OCI-LY7 (cell line): ENCODE measurements around the gene HDGFL3. TPM values are rescaled to one million over a fixed set of nuclear protein-coding genes. Genes with fewer than 3 reads are reported as not detected.
"Not testable (repeated sequence)": the region's sequence is repeated elsewhere in the genome, so short reads cannot be mapped to it uniquely, and the experiment has no call there.

Experiments used
- BruUV-seq: library from RNA; stranded (reverse); fragments of 400-500 nt; replicated peaks from 2 replicates; lab custom pipeline; 2021; lab: Mats Ljungman, UMichigan
- CTCF ChIA-PET: fragments of 300-600 bp; sonication (Branson Sonifier 250); formaldehyde crosslinking; loops from one replicate; lab custom pipeline; 2022; ENCODE audit warnings: antibody characterized with exemption; ENCODE audit not compliant: unreplicated experiment; lab: Charles Lee
- POLR2A ChIA-PET: fragments of 300-600 bp; sonication (Branson Sonifier 250); formaldehyde crosslinking; loops from one replicate; lab custom pipeline; 2022; ENCODE audit warnings: antibody characterized with exemption; lab: Charles Lee
- DNase-seq: peaks from one replicate; pipeline ENCODE4 v3.0.0-alpha.2; 2015; ENCODE audit warnings: low spot score
- H2AFZ ChIP-seq: fragments of 200-600 bp; sonication (generic), shearing (Covaris generic); 2 replicates; pipeline ENCODE4 v1.6.1; 2014; ENCODE audit warnings: mild to moderate bottlenecking, antibody characterized with exemption, low read length, moderate library complexity
- H3K27ac ChIP-seq: fragments of 200-600 bp; sonication (generic); 2 replicates; pipeline ENCODE4 v1.5.1; 2014; ENCODE audit warnings: mixed run types, low read depth, mild to moderate bottlenecking, moderate library complexity, low read length, inconsistent platforms; ENCODE audit not compliant: poor library complexity, severe bottlenecking
- H3K36me3 ChIP-seq: fragments of 200-600 bp; sonication (generic); 2 replicates; pipeline ENCODE4 v1.6.1; 2014; ENCODE audit warnings: mild to moderate bottlenecking, antibody characterized with exemption, low read length, moderate library complexity, mixed read lengths; ENCODE audit not compliant: insufficient read depth
- H3K4me1 ChIP-seq: fragments of 200-600 bp; sonication (generic); 2 replicates; pipeline ENCODE4 v1.5.1; 2014; ENCODE audit warnings: mild to moderate bottlenecking, low read length; ENCODE audit not compliant: insufficient read depth, poor library complexity, severe bottlenecking
- H3K4me2 ChIP-seq: fragments of 200-600 bp; sonication (generic); 2 replicates; pipeline ENCODE4 v1.6.1; 2014; ENCODE audit warnings: mild to moderate bottlenecking, low read length
- H3K4me3 ChIP-seq: fragments of 200-600 bp; sonication (generic); 2 replicates; pipeline ENCODE4 v1.5.1; 2014; ENCODE audit warnings: mild to moderate bottlenecking, low read depth, low read length; ENCODE audit not compliant: poor library complexity, severe bottlenecking
- H3K79me2 ChIP-seq: fragments of 200-600 bp; sonication (generic); 2 replicates; pipeline ENCODE4 v1.6.1; 2016; ENCODE audit warnings: low read depth, mild to moderate bottlenecking, low read length, moderate library complexity, mixed read lengths; ENCODE audit not compliant: insufficient read depth
- H3K9me2 ChIP-seq: fragments of 200-600 bp; sonication (generic); 2 replicates; pipeline ENCODE4 v1.6.1; 2016; ENCODE audit warnings: mild to moderate bottlenecking, low read length, mixed read lengths; ENCODE audit not compliant: insufficient read depth
- H3K9me3 ChIP-seq: fragments of 200-600 bp; sonication (generic); 2 replicates; pipeline ENCODE4 v1.6.1; 2014; ENCODE audit warnings: mild to moderate bottlenecking, mixed run types, low read length, mixed read lengths
- H4K20me1 ChIP-seq: fragments of 200-600 bp; sonication (generic); 2 replicates; pipeline ENCODE4 v1.6.1; 2014; ENCODE audit warnings: mild to moderate bottlenecking, antibody characterized with exemption, low read length, moderate library complexity, mixed read lengths; ENCODE audit not compliant: insufficient read depth
- EZH2phosphoT487 ChIP-seq: fragments of 200-600 bp; sonication (generic); IDR thresholded peaks from 2 replicates; pipeline ENCODE4 v1.6.1; 2018; ENCODE audit warnings: low read depth, borderline replicate concordance, mild to moderate bottlenecking, mixed run types, antibody characterized with exemption, low read length, moderate library complexity, mixed read lengths
- intact Hi-C: fragments of 100-400 bp; cut with micrococcal nuclease; formaldehyde crosslinking; loops from one replicate; pipeline ENCODE4 v1.10.0; 2022; ENCODE audit not compliant: unreplicated experiment
- total RNA-seq, 2 experiments: library from RNA; depleted of rRNA in 1 of 2; stranded (reverse); fragments of >200 nt in 1 of 2; shearing (Covaris generic) in 1 of 2; gene quantifications; 2 replicates each; pipeline ENCODE4 v1.2.3, GENCODE V29; 2014 to 2022
- TF ChIP-seq, protein P1 (sequence below): fragments of 200-600 bp; sonication (generic); conservative IDR thresholded peaks from 2 replicates; pipeline ENCODE4 v1.5.1; 2014; ENCODE audit warnings: mild to moderate bottlenecking, antibody characterized with exemption, low read length, moderate library complexity, mixed read lengths

Gene HDGFL3
- total RNA-seq, 2 experiments from 2014 or later, result 29.3 to 74.4 TPM

DNA sequence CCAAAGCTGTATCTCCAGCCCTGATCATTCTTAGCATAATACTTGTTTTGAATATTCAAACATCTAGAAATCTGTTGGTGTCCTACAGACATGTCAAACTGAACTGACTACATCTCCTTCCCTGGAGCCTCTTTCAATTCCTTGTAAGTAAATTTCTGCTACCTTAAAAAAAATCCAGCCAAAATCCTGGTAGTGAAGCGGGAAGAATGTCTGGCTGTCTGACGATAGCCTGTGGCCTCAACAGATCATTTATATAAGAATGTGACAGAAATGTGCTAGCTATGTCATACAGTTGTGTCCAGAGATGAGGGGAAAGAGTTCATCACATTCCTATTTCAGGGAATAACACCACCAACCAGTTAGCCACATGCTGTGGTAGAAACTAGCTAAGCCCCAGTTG lies 118.7 kb downstream of the HDGFL3 start:
- Histone ChIP-seq H3K4me1 (peaks cover 8% of the 10 kb centered on the region), H3K27ac (no peak overlapping the region), H3K4me2 (no peak overlapping the region), H2AFZ (no peak overlapping the region), H3K36me3 (no peaks in the 10 kb centered on the region), H3K9me3 (no peaks in the 10 kb centered on the region), H3K79me2 (no peaks in the 10 kb centered on the region), H3K9me2 (no peaks in the 10 kb centered on the region), H3K4me3 (no peak overlapping the region), H4K20me1 (no peaks in the 10 kb centered on the region)
- POLR2A ChIA-PET, result no interaction called here
- TF ChIP-seq EZH2phosphoT487, result no peak
- TF ChIP-seq, protein P1, sequence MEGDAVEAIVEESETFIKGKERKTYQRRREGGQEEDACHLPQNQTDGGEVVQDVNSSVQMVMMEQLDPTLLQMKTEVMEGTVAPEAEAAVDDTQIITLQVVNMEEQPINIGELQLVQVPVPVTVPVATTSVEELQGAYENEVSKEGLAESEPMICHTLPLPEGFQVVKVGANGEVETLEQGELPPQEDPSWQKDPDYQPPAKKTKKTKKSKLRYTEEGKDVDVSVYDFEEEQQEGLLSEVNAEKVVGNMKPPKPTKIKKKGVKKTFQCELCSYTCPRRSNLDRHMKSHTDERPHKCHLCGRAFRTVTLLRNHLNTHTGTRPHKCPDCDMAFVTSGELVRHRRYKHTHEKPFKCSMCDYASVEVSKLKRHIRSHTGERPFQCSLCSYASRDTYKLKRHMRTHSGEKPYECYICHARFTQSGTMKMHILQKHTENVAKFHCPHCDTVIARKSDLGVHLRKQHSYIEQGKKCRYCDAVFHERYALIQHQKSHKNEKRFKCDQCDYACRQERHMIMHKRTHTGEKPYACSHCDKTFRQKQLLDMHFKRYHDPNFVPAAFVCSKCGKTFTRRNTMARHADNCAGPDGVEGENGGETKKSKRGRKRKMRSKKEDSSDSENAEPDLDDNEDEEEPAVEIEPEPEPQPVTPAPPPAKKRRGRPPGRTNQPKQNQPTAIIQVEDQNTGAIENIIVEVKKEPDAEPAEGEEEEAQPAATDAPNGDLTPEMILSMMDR, result no peak
- CTCF ChIA-PET, result no interaction called here
- BruUV-seq, result no TSS peak
- intact Hi-C loops, result no loop called here
- no peak for DNase-seq

DNA sequence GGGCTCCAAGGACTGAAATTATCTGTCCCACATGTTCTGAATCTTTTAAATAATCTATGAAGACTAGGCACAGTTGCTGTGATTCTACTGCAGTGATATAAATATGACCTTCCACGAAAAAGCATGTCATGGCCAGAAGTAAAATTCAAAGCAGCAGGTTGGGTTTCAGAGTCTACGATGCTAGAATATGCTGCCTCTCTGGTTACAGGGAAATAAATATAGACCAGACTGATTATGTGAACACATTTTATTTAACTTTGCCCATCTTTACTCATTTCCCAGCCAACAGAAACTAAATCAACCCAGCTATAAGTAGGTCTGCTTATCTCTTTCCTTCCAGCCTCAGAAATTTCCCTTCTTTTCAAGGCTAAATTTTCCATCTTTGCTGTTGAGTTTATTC lies 120.0 kb downstream of the HDGFL3 start:
- H3K9me3 ChIP-seq, result no peaks in the 10 kb centered on the region
- DNase-seq, result no peak
- no TSS peak for BruUV-seq
- H4K20me1 ChIP-seq, result no peaks in the 10 kb centered on the region
- H2AFZ ChIP-seq, result no peak overlapping the region
- POLR2A ChIA-PET, result interaction anchor here (0.7 kb wide), 1 partner anchor 17 kb away, joined by 3 read pairs; no protein-coding TSS in a partner anchor
- no peaks in the 10 kb centered on the region for H3K36me3 ChIP-seq
- H3K4me2 ChIP-seq, result no peak overlapping the region
- no peaks in the 10 kb centered on the region for H3K9me2 ChIP-seq
- H3K4me1 ChIP-seq, result peaks cover 7% of the 10 kb centered on the region
- H3K79me2 ChIP-seq, result no peaks in the 10 kb centered on the region
- H3K27ac ChIP-seq, result no peak overlapping the region
- no peak overlapping the region for H3K4me3 ChIP-seq
- intact Hi-C loops, result no loop called here
- TF ChIP-seq, protein P1, result no peak
- no peak for TF ChIP-seq EZH2phosphoT487
- CTCF ChIA-PET, result no interaction called here

DNA sequence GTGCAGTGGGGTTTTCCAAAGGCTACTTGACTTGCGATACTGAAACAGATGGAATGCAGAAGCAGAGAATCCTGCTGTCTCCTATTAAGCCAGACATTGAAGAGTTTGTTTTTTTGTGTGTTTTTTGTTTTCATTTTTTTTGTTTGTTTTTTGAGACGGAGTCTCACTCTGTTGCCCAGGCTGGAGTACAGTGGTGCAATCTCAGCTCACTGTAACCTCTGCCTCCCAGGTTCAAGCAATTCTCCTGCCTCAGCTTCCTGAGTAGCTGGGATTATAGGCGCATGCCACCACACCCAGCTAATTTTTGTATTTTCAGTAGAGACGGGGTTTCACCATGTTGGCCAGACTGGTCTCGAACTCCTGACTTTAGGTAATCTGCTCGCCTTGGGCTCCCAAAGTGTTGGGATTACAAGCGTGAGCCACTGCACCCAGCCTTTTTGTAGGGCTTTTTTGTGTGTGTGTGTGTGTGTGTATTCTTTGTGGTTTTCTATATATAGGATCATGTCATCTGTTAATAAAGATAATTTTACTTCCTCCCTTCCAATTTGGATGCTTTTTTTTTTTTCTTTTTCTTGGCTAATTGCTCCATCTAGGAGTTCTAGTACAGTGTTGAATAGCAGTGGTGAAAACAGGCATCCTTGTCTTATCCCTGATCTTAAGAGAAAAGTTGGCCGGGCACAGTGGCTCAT lies 121.6 kb downstream of the HDGFL3 start:
- H3K36me3 ChIP-seq, DNase-seq, H3K4me2 ChIP-seq, H3K9me2 ChIP-seq, H3K9me3 ChIP-seq, H2AFZ ChIP-seq, CTCF ChIA-PET, intact Hi-C loops, H3K4me1 ChIP-seq, H3K27ac ChIP-seq, H3K4me3 ChIP-seq, BruUV-seq, H4K20me1 ChIP-seq, H3K79me2 ChIP-seq: not testable (repeated sequence)
- POLR2A ChIA-PET, result interaction anchor here (0.7 kb wide), 1 partner anchor 110 kb away, joined by 3 read pairs; no protein-coding TSS in a partner anchor
- TF ChIP-seq, protein P1, result 0 out of 2 replicates have a peak, but pooled peaks have one; percentile 2
